D341Med (cell line): ENCODE data around the gene PLN.
A peak's percentile ranks its signal among the peaks of the same experiment; 100 is the strongest.

ENCODE experiments used
- DNase-seq: peaks from one replicate; pipeline ENCODE4 v3.0.0; 2012; ENCODE audit warnings: low spot score

PLN gene

DNA sequence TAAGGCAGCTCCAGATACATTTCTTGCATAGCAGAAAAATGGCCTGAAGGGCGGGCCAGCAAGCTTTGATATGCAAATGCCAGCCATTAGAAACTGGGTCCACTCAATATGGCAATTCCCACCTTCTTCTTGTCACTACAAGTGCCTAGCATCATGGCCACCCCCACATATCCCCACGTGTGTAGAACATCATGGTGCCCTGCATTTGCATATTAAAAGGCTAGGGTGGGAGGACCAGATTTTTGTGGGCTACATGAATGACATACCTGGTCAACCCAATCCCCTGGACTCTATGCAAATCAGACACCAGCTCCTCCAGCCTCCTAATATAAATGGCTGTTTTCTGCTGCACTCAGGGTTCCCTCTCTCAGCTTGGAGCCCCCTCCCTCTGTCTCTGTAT is 31.7 kb downstream of the PLN start:
- DNase-seq = no peak

GRCh38 chr6:118580585-118581419 is 32.7 kb downstream of the PLN start:
- DNase-seq = peak; percentile 72

DNA sequence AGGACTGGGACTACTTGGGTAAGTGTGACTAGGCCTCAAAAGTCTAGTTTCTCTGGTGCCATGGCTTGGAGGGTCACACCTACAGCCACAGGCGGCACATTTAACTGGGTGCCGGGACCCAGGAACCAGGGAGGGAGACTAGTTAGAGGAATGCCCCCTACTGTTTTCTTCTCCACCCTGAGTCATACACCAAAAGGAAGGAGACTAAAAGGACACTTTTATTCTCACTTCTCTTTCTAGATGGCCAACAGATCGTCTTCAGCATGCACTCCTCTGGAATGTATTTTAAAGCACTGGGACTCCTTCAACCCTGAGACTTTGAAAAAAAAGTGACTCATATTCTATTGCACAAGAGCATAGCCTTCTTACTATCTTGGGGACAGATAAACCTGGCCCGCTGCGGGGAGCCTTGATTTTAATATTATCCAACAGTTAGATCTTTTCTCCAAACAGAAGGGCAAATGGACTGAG is 33.4 kb downstream of the PLN start:
- DNase-seq = no peak

GRCh38 chr6:118584911-118585310 is 36.8 kb downstream of the PLN start:
- DNase-seq = no peak

GRCh38 chr6:118586746-118587485 is 38.8 kb downstream of the PLN start:
- DNase-seq = no peak

DNA sequence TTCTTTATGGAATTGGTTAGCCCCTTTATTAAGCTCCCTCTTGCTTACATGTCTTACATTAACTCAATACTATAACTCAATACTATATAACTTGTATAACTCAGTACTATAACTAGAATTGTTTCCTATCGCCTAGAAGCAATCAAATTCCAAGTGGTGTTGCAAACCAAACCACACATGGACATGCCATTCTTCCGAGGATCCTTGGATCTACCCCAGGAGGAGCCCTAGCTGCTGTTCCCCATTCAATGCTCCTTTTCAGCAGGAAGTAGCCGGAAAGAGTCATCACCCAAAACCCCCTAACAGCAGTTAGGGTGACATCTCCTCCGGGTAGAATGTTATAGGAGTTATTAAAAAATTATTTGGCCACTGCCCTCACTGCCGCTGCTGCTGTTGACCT is 40.5 kb downstream of the PLN start:
- no peak for DNase-seq

DNA sequence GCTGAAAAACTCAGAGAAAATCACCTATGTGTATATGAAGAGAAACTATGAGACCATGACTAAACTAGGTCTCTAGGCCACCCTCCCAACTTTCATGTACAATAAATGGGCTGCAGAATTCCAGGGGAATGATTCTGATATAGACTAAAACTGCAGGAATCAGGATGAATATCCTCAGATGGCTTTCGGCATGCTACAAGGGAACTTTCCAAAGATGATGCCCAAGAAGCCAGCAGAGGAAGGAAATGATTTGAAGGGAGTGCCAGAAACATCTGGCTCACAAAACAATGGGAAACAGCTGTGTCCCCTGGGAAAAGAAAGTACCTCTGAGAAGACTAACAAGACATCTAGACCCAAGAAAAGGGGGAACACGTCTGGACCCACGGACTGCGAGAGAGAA is 41.1 kb downstream of the PLN start:
- DNase-seq = no peak

- no peak for DNase-seq
Observed at GRCh38 chr6:118589649-118590365, 41.7 kb downstream of the PLN start.

- DNase-seq = no peak
Observed at GRCh38 chr6:118591897-118592296, 43.8 kb downstream of the PLN start.

DNA sequence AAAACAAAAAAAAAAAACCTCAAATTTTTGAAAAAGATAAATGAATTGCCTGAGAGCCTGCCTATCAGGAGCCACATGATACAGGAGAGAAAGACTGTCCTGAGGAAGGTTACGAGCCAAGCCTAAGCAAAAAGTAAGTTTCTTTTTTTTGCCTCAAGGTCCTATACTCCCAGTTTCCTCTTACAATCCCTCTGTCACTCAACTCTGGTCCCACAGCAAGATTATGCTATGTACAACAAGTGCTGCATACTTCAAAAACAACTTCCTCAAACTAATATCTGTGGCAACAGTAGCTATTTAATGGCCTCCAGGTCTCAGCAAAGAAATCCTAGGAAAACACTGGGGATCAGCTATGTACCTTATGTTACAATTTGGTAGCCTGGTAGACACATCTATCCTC is 46.8 kb downstream of the PLN start:
- no peak for DNase-seq

- no peak for DNase-seq
Observed at GRCh38 chr6:118596774-118597320, 48.8 kb downstream of the PLN start.

- no peak for DNase-seq
Observed at GRCh38 chr6:118597636-118598035, 49.5 kb downstream of the PLN start.

GRCh38 chr6:118598324-118598723 is 50.2 kb downstream of the PLN start:
- no peak for DNase-seq

DNA sequence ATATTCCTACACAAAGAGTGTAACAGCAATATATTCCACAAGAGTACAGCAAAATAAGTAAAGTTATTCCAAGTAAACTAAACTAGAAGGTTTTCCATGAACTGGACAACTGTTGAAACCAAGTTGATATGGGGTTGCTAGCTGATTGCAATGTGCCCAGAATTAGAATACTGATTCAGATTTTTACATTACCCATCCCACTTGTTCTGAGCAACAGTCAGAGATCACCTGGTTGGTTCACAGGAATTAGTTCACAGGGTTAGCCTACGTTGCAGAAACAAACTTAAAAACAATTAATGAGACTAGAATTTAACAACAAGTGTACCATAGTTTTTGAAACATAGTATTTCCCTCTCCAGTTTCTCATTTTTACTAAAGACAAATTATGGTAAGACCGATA is 54.2 kb downstream of the PLN start:
- no peak for DNase-seq

- no peak for DNase-seq
Observed at GRCh38 chr6:118603372-118603771, 55.3 kb downstream of the PLN start.

GRCh38 chr6:118606268-118606667 is 58.2 kb downstream of the PLN start:
- DNase-seq = no peak

DNA sequence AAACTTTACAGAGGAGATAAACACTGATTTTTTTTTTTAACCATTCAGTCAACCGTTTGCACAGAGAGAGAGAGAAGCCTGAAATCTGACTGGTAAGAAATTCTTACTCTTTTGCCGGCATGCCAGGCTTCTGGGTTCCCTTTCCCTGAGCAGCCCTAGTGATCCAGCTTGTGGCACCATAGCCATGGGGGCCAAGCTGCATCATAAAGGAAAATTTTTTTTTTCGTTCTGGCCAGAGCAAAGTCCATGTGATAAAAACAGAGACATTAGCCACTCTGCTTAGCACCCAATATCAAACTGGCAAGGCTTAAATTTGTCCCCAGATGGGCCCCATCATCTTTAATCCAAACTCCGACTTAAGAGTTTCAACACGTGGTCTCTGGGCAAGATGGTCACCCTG is 58.8 kb downstream of the PLN start:
- DNase-seq = no peak
